OCI-LY3 (cell line): ENCODE results near the gene ZNF830.
"Not testable (repeated sequence)": the region's sequence is repeated elsewhere in the genome, so short reads cannot be mapped to it uniquely, and the experiment has no call there.

Experiments
- CTCF ChIP-seq: fragments of 200-600, 300-600 bp; sonication (generic); IDR thresholded peaks from 2 replicates; pipeline ENCODE4 v1.5.1; 2014; ENCODE audit warnings: antibody characterized with exemption, low read length, low read depth
- EZH2phosphoT487 ChIP-seq: fragments of 200-600 bp; shearing (Covaris generic); IDR thresholded peaks from 2 replicates; pipeline ENCODE4 v1.6.1; 2018; ENCODE audit warnings: antibody characterized with exemption, mixed run types, low read depth

GRCh38 chr17:35000965-35001364, 39.6 kb downstream of the ZNF830 start:
- not testable (repeated sequence) for TF ChIP-seq CTCF, EZH2phosphoT487
